GM12865 (cell line): ENCODE data around the gene TASP1.
"Not testable (repeated sequence)": the region's sequence is repeated elsewhere in the genome, so short reads cannot be mapped to it uniquely, and the experiment has no call there.

Experiments used
- DNase-seq: peaks from one replicate; pipeline ENCODE4 v3.0.0; 2010; ENCODE audit warnings: low read depth
- H3K4me3 ChIP-seq: 2 replicates; pipeline ENCODE4 v1.5.1; 2011; ENCODE audit warnings: mild to moderate bottlenecking, low read depth, low read length, control low read depth
- TF ChIP-seq, protein P1 (sequence below): IDR thresholded peaks from 2 replicates; pipeline ENCODE4 v1.5.1; 2011; ENCODE audit warnings: low read length, control low read depth, low read depth, inconsistent platforms; ENCODE audit not compliant: insufficient read depth; ENCODE audit errors: missing control alignments

Gene TASP1

DNA sequence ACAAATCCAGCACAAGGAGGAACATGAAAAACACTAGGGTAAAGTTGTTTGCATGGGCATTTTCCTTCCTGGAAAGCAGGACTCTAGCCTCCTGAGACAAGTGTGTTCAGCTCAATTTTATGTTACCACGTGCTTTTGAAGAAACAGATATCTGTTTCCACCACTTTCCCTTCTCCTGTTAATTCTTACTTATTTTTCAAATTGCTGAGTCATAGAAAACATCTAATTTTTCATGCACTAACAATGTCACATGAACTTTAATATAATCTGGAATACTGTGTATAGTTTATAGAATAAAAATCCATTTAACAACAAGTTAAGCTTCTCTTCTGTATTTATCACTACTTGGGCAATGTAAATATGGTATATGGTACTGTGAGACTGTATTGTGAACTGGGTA lies 243.5 kb downstream of the TASP1 start:
- TF ChIP-seq, protein P1, sequence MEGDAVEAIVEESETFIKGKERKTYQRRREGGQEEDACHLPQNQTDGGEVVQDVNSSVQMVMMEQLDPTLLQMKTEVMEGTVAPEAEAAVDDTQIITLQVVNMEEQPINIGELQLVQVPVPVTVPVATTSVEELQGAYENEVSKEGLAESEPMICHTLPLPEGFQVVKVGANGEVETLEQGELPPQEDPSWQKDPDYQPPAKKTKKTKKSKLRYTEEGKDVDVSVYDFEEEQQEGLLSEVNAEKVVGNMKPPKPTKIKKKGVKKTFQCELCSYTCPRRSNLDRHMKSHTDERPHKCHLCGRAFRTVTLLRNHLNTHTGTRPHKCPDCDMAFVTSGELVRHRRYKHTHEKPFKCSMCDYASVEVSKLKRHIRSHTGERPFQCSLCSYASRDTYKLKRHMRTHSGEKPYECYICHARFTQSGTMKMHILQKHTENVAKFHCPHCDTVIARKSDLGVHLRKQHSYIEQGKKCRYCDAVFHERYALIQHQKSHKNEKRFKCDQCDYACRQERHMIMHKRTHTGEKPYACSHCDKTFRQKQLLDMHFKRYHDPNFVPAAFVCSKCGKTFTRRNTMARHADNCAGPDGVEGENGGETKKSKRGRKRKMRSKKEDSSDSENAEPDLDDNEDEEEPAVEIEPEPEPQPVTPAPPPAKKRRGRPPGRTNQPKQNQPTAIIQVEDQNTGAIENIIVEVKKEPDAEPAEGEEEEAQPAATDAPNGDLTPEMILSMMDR, result no peak
- no peak for DNase-seq
- no peak overlapping the region for H3K4me3 ChIP-seq

DNA sequence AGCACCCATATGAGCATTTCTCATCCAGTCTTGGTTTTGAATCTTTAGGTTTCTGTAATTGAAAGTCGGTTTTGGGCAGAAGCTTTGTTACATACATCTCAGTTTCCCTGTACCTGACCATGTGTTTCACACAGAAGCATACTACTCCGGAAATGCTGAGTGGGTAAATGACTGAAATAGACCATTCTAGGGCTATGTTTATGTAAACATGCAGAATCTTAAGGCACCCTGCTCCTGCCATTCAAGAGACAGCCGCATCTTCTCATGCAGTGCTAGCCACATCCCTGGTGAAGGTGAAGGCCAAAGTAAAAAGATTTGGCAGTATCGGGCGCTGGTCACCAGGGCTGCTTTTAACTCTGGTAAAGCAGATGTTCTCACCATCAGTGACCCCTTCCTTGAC lies 246.3 kb downstream of the TASP1 start:
- no peak for DNase-seq
- H3K4me3 ChIP-seq, result no peak overlapping the region
- TF ChIP-seq, protein P1, result no peak

DNA sequence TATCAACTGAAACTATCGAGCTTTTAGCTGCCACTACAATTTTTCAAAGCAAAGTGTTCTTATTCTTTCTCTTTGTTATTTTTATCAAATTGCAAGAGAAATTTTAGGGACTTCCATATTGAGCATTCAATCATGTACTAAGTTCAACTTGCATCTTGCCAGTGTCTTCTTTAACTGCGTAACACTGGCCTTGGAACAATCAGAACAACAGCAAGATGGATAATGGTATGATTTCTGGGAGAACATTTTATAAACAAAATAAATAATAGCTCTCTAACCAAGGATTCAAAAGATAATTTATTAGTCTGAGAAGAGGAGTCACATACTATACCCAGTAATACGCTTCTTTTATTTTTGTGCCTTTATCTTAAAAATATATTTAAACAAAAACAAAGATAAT lies 249.6 kb downstream of the TASP1 start:
- TF ChIP-seq, protein P1, result no peak
- no peak overlapping the region for H3K4me3 ChIP-seq
- no peak for DNase-seq

DNA sequence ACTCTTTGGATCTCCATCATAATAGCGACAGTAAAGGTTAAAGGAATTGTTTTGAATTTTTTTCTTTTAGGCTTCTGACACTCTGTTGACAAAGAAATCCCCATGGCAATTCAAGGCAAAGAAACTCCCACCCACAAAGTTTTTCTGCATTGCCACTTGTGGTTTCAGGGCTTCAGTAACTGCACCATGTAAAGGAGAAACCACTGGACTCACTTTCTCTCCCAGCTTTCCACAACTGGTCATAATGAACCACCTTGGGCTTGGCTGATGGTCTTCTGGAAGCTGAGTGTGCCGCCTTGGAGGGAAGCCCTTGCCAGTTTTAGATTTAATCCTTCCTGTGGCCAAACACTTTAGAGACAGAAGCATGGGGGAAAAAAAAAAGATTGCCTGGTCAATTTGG lies 254.6 kb downstream of the TASP1 start:
- TF ChIP-seq, protein P1, result no peak
- peak; percentile 7 for DNase-seq

DNA sequence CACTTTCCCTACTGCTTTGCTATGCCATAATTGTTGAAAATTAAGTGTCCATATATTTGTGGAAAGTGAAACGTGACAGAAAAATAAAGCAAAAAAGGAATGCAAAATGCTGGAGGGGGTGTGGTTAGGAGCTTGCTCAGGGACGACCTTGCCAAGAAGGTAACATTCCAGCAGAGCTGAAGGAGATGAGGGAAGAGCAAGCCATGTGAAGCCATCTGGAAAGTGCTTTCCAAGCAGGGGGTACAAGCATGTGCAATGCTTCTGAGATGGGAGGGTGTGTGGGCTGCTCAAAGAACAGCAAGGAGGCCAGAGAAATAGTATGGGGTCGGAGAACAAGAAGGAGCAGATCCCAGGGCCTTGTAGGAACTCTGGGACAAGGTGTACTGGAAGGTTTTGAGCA lies 255.9 kb downstream of the TASP1 start:
- TF ChIP-seq, protein P1, result no peak
- no peak overlapping the region for H3K4me3 ChIP-seq
- no peak for DNase-seq

More for the DNA sequence above, 254.6 kb downstream of the TASP1 start:
- H3K4me3 ChIP-seq, result no peak overlapping the region

DNA sequence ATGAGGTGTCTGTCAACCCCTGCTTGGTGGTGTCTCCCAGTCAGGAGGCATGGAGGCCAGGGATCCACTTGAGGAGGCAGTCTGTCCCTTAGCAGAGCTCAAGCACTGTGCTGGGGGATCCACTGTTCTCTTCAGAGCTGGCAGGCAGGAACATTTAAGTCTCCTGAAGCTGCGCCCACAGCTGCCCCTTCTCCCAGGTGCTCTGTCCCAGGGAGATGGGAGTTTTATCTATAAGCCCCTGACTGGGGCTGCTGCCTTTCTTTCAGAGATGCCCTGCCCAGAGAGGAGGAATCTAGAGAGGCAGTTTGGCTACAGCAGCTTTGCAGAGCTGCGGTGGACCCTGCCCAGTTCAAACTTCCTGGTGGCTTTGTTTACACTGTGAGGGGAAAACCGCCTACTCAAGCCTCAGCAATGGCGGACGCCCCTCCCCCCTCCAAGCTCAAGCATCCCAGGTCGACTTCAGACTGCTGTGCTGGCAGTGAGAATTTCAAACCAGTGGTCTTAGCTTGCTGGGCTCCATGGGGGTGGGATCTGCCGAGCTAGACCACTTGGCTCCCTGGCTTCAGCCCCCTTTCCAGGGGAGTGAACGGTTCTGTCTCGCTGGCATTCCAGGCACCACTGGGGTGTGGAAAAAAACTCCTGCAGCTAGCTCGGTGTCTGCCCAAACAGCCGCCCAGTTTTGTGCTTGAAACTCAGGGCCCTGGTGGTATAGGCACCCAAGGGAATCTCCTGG lies 258.1 kb downstream of the TASP1 start:
- H3K4me3 ChIP-seq, DNase-seq: not testable (repeated sequence)

DNA sequence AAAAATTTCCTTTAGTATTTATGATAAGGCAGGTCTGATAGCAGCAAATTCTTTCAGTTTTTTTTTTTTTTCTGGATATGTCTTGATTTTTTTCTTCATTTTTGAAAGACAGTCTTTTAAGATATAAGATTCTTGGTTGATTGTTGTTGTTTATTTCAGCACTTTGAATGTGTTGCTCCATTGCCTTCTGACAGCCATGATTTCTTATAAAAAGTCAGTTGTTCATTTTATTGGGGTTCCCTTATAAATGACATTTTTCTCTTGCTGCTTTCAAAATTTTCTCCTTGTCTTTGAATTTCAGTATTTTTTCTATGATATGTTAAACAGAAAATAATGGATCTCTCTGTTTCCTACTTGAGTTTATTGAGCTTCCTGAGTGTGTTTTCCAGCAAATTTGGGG lies 265.3 kb downstream of the TASP1 start:
- TF ChIP-seq, protein P1, result no peak
- no peak overlapping the region for H3K4me3 ChIP-seq
- DNase-seq, result no peak
